ENCODE data around the gene HSD17B1. TPM values are rescaled to one million over a fixed set of nuclear protein-coding genes. Genes with fewer than 3 reads are reported as not detected.
A peak's percentile ranks its signal among the peaks of the same experiment; 100 is the strongest.

HSD17B1 gene
- total and polyA plus RNA-seq, 2 of the 13 experiments (the other 11 are each of a cell fraction or from before 2014, with no cell fraction given), result 0.54 to 0.93 TPM

DNA sequence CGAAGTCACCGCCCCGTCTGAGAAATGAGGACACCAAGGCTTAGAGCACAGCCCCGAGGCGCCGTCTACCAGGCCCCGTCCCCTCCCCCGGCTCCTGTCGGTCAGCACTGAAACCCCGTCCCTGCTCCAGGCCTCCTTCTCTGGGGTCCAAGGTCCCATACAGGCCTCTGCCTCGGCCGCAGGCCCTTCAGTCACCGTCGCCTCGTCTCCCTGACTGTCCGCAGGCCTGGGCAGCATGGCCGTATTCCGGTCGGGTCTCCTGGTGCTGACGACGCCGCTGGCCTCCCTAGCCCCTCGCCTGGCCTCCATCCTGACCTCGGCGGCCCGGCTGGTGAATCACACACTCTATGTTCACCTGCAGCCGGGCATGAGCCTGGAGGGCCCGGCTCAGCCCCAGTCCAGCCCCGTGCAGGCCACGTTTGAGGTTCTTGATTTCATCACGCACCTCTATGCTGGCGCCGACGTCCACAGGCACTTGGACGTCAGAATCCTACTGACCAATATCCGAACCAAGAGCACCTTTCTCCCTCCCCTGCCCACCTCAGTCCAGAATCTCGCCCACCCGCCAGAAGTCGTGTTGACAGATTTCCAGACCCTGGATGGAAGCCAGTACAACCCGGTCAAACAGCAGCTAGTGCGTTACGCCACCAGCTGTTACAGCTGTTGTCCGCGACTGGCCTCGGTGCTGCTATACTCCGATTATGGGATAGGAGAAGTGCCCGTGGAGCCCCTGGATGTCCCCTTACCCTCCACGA is 9.8 kb downstream of the HSD17B1 start (continued):
- TF ChIP-seq ZNF101 (CRISPR knock-in tag; IDR thresholded peaks at IDR 0.05; ENCODE audit: borderline replicate concordance, low read depth), result peak; percentile 81; the same call in 1 of the 2 replicates
- TF ChIP-seq ZNF160 (CRISPR knock-in tag; IDR thresholded peaks at IDR 0.05), result peak; percentile 68
- TF ChIP-seq, protein P1, sequence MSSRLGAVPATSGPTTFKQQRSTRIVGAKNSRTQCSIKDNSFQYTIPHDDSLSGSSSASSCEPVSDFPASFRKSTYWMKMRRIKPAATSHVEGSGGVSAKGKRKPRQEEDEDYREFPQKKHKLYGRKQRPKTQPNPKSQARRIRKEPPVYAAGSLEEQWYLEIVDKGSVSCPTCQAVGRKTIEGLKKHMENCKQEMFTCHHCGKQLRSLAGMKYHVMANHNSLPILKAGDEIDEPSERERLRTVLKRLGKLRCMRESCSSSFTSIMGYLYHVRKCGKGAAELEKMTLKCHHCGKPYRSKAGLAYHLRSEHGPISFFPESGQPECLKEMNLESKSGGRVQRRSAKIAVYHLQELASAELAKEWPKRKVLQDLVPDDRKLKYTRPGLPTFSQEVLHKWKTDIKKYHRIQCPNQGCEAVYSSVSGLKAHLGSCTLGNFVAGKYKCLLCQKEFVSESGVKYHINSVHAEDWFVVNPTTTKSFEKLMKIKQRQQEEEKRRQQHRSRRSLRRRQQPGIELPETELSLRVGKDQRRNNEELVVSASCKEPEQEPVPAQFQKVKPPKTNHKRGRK (CRISPR knock-in tag; IDR thresholded peaks at IDR 0.05), result 0 out of 2 replicates have a peak, but pooled peaks have one; percentile 15
- TF ChIP-seq SKI (IDR thresholded peaks at IDR 0.05; ENCODE audit: partially characterized antibody), result peak; percentile 10
- TF ChIP-seq ZNF44 (CRISPR knock-in tag; IDR thresholded peaks at IDR 0.05), result peak; percentile 10; the same call in 1 of the 2 replicates
- peak; percentile 43 for TF ChIP-seq ZNF564 (CRISPR knock-in tag; IDR thresholded peaks at IDR 0.05)
- no peak for TF ChIP-seq ZBTB8A (CRISPR knock-in tag; IDR thresholded peaks at IDR 0.05; ENCODE audit: borderline replicate concordance, low read depth)
- peak; percentile 68 for TF ChIP-seq MEIS1 (CRISPR knock-in tag; IDR thresholded peaks at IDR 0.05; ENCODE audit: borderline replicate concordance)
- TF ChIP-seq MTF2 (CRISPR knock-in tag; IDR thresholded peaks at IDR 0.05; ENCODE audit: borderline replicate concordance), result no peak
- TF ChIP-seq HES4 (CRISPR knock-in tag; IDR thresholded peaks at IDR 0.05; ENCODE audit: borderline replicate concordance), result peak; percentile 72
- TF ChIP-seq, protein P2, sequence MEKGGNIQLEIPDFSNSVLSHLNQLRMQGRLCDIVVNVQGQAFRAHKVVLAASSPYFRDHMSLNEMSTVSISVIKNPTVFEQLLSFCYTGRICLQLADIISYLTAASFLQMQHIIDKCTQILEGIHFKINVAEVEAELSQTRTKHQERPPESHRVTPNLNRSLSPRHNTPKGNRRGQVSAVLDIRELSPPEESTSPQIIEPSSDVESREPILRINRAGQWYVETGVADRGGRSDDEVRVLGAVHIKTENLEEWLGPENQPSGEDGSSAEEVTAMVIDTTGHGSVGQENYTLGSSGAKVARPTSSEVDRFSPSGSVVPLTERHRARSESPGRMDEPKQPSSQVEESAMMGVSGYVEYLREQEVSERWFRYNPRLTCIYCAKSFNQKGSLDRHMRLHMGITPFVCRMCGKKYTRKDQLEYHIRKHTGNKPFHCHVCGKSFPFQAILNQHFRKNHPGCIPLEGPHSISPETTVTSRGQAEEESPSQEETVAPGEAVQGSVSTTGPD (CRISPR knock-in tag; IDR thresholded peaks at IDR 0.05), result peak; percentile 73
- TF ChIP-seq, protein P3, sequence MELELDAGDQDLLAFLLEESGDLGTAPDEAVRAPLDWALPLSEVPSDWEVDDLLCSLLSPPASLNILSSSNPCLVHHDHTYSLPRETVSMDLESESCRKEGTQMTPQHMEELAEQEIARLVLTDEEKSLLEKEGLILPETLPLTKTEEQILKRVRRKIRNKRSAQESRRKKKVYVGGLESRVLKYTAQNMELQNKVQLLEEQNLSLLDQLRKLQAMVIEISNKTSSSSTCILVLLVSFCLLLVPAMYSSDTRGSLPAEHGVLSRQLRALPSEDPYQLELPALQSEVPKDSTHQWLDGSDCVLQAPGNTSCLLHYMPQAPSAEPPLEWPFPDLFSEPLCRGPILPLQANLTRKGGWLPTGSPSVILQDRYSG (CRISPR knock-in tag; IDR thresholded peaks at IDR 0.05), result no peak
- TF ChIP-seq ZKSCAN1 (IDR thresholded peaks at IDR 0.05; ENCODE audit: low read length), result 0 out of 2 replicates have a peak, but pooled peaks have one; percentile 39
- TF ChIP-seq, protein P4, sequence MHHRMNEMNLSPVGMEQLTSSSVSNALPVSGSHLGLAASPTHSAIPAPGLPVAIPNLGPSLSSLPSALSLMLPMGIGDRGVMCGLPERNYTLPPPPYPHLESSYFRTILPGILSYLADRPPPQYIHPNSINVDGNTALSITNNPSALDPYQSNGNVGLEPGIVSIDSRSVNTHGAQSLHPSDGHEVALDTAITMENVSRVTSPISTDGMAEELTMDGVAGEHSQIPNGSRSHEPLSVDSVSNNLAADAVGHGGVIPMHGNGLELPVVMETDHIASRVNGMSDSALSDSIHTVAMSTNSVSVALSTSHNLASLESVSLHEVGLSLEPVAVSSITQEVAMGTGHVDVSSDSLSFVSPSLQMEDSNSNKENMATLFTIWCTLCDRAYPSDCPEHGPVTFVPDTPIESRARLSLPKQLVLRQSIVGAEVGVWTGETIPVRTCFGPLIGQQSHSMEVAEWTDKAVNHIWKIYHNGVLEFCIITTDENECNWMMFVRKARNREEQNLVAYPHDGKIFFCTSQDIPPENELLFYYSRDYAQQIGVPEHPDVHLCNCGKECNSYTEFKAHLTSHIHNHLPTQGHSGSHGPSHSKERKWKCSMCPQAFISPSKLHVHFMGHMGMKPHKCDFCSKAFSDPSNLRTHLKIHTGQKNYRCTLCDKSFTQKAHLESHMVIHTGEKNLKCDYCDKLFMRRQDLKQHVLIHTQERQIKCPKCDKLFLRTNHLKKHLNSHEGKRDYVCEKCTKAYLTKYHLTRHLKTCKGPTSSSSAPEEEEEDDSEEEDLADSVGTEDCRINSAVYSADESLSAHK (CRISPR knock-in tag; IDR thresholded peaks at IDR 0.05; ENCODE audit: borderline replicate concordance), result no peak
- TF ChIP-seq ZSCAN29 (CRISPR knock-in tag; conservative IDR thresholded peaks at IDR 0.05), result 0 out of 2 replicates have a peak, but pooled peaks have one; percentile 5
- TF ChIP-seq, protein P5, sequence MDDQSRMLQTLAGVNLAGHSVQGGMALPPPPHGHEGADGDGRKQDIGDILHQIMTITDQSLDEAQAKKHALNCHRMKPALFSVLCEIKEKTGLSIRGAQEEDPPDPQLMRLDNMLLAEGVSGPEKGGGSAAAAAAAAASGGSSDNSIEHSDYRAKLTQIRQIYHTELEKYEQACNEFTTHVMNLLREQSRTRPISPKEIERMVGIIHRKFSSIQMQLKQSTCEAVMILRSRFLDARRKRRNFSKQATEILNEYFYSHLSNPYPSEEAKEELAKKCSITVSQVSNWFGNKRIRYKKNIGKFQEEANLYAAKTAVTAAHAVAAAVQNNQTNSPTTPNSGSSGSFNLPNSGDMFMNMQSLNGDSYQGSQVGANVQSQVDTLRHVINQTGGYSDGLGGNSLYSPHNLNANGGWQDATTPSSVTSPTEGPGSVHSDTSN (CRISPR knock-in tag; IDR thresholded peaks at IDR 0.05; ENCODE audit: borderline replicate concordance), result no peak
- TF ChIP-seq BORCS8-MEF2B (CRISPR knock-in tag; IDR thresholded peaks at IDR 0.05), result 0 out of 2 replicates have a peak, but pooled peaks have one; percentile 48
- peak; percentile 81; the same call in 1 of the 2 replicates for TF ChIP-seq AHR (CRISPR knock-in tag; IDR thresholded peaks at IDR 0.05)
- peak; percentile 97 for TF ChIP-seq AGO2 (optimal IDR thresholded peaks at IDR 0.05; ENCODE audit: low read depth, low read length)
- peak; percentile 26; the same call in 1 of the 2 replicates for TF ChIP-seq AKAP8 (CRISPR knock-in tag; IDR thresholded peaks at IDR 0.05)
- peak; percentile 70; the same call in 1 of the 2 replicates for TF ChIP-seq ZC3H13 (CRISPR knock-in tag; IDR thresholded peaks at IDR 0.05)
